ENCODE measurements around the gene DOCK4.

DNA sequence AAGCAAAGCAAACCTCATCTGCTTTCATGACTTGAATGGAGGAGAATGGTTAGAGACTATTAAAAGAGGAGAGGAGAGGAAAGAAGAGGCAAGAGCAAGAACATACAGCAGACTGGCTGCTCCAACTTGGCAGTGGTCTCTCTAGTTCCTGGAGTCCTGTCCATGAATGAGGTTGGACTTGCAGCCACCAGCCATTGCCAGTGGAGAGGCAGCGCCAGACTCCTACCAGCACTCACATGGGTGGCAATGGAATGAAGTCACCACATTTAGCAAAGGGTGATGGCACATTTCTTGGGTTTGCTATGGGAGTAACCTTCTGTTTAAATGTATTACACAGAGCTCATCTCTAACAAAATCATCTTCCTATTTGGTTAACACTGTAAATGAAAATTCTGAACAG is 386.1 kb downstream of the DOCK4 start:
- TF ChIP-seq, protein P1, sequence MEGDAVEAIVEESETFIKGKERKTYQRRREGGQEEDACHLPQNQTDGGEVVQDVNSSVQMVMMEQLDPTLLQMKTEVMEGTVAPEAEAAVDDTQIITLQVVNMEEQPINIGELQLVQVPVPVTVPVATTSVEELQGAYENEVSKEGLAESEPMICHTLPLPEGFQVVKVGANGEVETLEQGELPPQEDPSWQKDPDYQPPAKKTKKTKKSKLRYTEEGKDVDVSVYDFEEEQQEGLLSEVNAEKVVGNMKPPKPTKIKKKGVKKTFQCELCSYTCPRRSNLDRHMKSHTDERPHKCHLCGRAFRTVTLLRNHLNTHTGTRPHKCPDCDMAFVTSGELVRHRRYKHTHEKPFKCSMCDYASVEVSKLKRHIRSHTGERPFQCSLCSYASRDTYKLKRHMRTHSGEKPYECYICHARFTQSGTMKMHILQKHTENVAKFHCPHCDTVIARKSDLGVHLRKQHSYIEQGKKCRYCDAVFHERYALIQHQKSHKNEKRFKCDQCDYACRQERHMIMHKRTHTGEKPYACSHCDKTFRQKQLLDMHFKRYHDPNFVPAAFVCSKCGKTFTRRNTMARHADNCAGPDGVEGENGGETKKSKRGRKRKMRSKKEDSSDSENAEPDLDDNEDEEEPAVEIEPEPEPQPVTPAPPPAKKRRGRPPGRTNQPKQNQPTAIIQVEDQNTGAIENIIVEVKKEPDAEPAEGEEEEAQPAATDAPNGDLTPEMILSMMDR (IDR thresholded peaks at IDR 0.05; ENCODE audit: control extremely low read depth in 1 of 3, insufficient read depth in 1 of 3, low read depth in 1 of 3, low read length in 3 of 3) = no peak
- TF ChIP-seq TCF12 (IDR thresholded peaks at IDR 0.05; ENCODE audit: low read depth, low read length) (no peak), GTF2F1 (IDR thresholded peaks at IDR 0.05; ENCODE audit: borderline replicate concordance, low read depth, low read length) (no peak), TEAD4 (IDR thresholded peaks at IDR 0.05; ENCODE audit: low read depth, low read length) (no peak), CBX5 (IDR thresholded peaks at IDR 0.05; ENCODE audit: low read depth, low read length) (no peak)

All from H1 (cell line).